ENCODE data around the gene PITPNM3. TPM values are rescaled to one million over a fixed set of nuclear protein-coding genes. Genes with fewer than 3 reads are reported as not detected.

The PITPNM3 gene
- total RNA-seq, 1 donor from 2014 or later, result 1.1 TPM

DNA sequence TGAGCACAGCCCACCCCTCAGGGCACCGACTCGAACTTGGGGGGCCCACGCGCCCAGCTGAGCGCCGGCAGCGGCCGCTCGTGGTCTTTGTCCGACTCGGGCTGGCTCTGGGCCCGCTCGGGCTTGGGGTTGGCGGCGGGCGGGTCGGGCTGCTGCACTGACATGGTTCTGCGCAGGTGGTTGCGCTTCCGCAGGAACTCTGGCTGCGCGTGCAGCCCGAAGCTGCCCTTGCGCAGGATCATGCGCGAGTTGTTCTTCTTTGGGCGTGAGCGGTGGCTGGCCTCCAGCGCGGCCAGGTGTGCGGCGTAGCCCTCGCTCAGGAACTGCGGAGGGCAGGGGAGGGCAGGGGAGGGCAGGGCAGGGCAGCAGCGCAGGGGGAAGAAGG lies 101.0 kb downstream of the PITPNM3 start:
- POLR2A ChIA-PET, result interaction anchor here (0.5 to 1.9 kb wide), 3 partner anchors 12 to 986 kb away, joined by 3 to 5 read pairs (median 4); partner anchors contain the start of genes DHX33 and PIMREG
- intact Hi-C loops (cut with micrococcal nuclease), result loop anchor here (1.0 kb wide), 1 partner anchor 11 kb away; the partner anchor contains the start of gene PIMREG

DNA sequence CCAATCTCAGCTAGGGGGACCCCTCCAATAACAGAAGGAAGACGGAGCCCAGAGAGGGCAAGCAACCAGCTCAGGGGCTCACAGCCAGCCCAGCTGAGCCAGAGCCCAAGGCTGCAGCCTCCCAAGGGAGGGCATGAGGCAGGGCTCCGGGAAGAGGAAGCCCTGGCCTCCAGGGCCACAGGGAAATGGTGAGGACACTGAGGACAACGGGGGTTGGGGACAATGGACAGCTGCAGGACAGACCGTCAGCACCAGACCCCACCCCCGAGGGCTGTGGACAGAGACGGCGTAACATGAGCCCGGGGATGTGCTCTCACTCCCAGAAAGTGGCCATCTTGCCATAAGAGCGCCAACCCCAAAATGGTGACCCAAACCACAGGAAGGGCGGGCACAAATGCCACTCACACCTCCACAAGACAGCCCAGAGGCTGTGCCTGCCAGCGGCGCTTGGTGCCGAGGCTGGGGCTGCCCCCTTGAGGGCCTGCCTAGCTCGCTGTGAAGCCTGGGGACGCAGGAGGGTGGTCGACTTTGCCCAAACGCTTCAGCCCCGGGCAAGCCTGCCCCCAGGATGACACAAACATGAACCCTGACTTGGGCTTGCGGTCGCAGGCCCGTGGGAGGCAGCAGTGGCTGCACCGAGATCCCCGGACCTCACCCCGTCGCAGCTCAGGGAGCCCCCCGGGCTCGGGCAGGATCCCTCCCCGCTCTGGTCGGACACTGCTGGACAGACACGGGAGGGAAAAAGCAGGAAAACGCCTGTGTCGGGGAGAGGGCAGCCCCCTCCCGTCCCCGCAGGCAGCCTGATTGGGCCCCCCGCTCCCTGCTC lies 101.6 kb downstream of the PITPNM3 start:
- DNase-seq (no peak), ATAC-seq (ENCODE audit: low read depth) (no peak)
- intact Hi-C loops (cut with micrococcal nuclease), result loop anchor here (1.0 kb wide), 1 partner anchor 10 kb away; the partner anchor contains the start of gene PIMREG

More for the DNA sequence above, 101.0 kb downstream of the PITPNM3 start:
- H3K4me3 Mint-ChIP-seq, result peak overlapping the region; percentile 36
- DNase-seq (peak; percentile 46), ATAC-seq (ENCODE audit: low read depth) (peak; percentile 96)
- H3K27ac Mint-ChIP-seq, result no peak overlapping the region
- no peaks in the 10 kb centered on the region for H3K36me3 Mint-ChIP-seq (ENCODE audit: low read depth)
- TF ChIP-seq, protein P1, sequence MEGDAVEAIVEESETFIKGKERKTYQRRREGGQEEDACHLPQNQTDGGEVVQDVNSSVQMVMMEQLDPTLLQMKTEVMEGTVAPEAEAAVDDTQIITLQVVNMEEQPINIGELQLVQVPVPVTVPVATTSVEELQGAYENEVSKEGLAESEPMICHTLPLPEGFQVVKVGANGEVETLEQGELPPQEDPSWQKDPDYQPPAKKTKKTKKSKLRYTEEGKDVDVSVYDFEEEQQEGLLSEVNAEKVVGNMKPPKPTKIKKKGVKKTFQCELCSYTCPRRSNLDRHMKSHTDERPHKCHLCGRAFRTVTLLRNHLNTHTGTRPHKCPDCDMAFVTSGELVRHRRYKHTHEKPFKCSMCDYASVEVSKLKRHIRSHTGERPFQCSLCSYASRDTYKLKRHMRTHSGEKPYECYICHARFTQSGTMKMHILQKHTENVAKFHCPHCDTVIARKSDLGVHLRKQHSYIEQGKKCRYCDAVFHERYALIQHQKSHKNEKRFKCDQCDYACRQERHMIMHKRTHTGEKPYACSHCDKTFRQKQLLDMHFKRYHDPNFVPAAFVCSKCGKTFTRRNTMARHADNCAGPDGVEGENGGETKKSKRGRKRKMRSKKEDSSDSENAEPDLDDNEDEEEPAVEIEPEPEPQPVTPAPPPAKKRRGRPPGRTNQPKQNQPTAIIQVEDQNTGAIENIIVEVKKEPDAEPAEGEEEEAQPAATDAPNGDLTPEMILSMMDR (IDR thresholded peaks at IDR 0.05), result no peak
- H3K27me3 Mint-ChIP-seq, result no peaks in the 10 kb centered on the region
- CTCF ChIA-PET, result interaction anchor here (2.8 kb wide), 1 partner anchor 19 kb away, joined by 9 read pairs; no protein-coding TSS in a partner anchor
- peaks cover 35% of the 10 kb centered on the region for H3K4me1 Mint-ChIP-seq
- no peaks in the 10 kb centered on the region for H3K9me3 Mint-ChIP-seq

DNA sequence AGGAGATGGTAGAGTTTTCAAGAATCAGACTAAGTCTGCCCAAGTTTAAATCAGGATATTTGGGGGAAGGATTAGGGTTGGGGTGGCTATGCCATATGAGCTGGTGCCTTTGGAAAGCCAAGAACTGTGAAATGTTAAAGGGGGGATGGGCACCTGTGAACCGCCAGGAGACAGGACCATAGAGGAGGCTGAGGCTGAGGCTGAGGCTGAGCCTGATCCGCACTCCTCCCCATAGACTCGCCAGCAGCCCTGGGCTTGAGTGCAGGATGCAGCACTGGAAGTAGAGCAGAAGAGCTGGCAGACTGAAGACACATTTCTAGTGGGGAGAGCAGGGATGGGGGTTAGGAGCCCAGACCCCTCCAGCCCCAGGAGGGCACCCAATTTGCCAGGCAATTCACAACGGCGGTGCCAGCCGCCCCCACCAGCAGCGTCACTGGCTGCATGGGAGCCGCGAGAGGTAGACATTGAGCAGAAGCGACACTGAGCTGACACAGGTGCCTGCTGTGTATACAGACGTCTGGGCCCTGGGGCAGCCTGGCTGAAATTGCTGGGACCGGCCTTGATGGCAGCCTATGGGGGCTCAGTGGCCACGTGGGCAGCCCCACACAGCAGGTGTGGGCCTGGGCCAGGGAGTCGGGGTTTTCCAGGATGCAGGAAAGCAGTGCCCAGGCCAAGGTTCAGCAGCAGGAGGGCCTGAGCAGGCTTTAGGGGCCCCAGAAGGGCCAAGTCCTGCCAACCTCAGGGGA lies 102.9 kb downstream of the PITPNM3 start:
- Mint-ChIP-seq H3K4me1 (peaks cover 35% of the 10 kb centered on the region), H3K9me3 (no peaks in the 10 kb centered on the region), H3K27me3 (no peaks in the 10 kb centered on the region), H3K27ac (peak overlapping the region; percentile 47), H3K36me3 (ENCODE audit: low read depth) (no peaks in the 10 kb centered on the region), H3K4me3 (no peak overlapping the region)
- DNase-seq, result no peak
- intact Hi-C loops (cut with micrococcal nuclease), result no loop called here
- ChIA-PET CTCF (interaction anchor here (1.5 to 2.8 kb wide), 2 partner anchors 11 to 17 kb away, joined by 4 to 9 read pairs; no protein-coding TSS in a partner anchor), POLR2A (interaction anchor here (1.2 kb wide), 1 partner anchor 8 kb away, joined by 3 read pairs; no protein-coding TSS in a partner anchor)
- TF ChIP-seq, protein P1 (IDR thresholded peaks at IDR 0.05), result no peak
- ATAC-seq (ENCODE audit: low read depth), result no peak

More for the DNA sequence above, 101.6 kb downstream of the PITPNM3 start:
- Mint-ChIP-seq H3K4me3 (no peak overlapping the region), H3K4me1 (peaks cover 35% of the 10 kb centered on the region), H3K36me3 (ENCODE audit: low read depth) (no peaks in the 10 kb centered on the region), H3K27me3 (no peaks in the 10 kb centered on the region), H3K27ac (no peak overlapping the region), H3K9me3 (no peaks in the 10 kb centered on the region)
- CTCF ChIA-PET, result interaction anchor here (1.5 to 2.8 kb wide), 2 partner anchors 12 to 18 kb away, joined by 4 to 9 read pairs; no protein-coding TSS in a partner anchor
- TF ChIP-seq, protein P1 (IDR thresholded peaks at IDR 0.05), result no peak
- POLR2A ChIA-PET, result interaction anchor here (0.7 to 1.9 kb wide), 3 partner anchors 9 to 986 kb away, joined by 3 to 5 read pairs (median 4); partner anchors contain the start of genes DHX33 and PIMREG

DNA sequence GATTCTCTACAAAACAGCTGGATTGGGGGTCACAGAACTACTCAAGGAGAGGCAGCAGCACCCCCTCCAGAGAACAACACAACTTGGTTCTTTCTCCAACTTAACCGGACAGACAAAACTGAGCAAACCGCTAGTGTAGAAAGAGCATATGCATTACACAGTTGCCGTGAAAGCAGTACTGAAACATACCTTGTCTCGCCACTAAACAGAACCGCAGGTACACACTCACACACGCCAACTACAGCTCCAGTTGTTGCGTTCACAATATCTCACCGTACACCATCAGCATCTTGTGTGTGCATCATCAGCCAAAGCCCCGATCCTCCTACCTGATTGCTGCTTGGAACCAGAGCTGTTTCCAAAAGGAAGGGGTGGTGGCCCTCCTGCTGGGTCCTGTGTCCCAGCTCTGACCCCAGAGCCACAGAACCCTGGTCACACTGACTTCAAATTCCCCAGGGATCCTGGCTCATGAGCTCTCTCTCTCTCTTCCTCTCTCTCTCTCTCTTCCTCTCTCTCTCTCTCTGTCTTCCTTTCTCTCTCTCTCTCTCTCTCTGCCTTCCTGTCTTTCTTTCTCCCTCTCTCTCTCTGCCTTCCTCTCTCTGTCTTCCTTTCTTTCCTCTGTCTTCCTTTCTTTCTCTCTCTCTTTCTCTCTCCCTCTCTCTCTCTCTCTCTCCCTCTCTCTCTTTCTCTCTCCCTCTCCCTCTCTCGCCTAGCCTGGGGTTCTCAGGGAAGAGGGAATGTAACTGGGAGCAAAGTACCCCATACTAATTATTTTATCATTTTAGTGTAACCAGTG lies 103.7 kb downstream of the PITPNM3 start:
- Mint-ChIP-seq H3K4me1 (peaks cover 35% of the 10 kb centered on the region), H3K36me3 (ENCODE audit: low read depth) (no peaks in the 10 kb centered on the region), H3K4me3 (no peak overlapping the region), H3K27ac (no peak overlapping the region), H3K27me3 (no peaks in the 10 kb centered on the region), H3K9me3 (no peaks in the 10 kb centered on the region)
- ATAC-seq (ENCODE audit: low read depth), result no peak
- DNase-seq, result no peak
- intact Hi-C loops (cut with micrococcal nuclease), result no loop called here
- CTCF ChIA-PET, result interaction anchor here (2.8 kb wide), 1 partner anchor 16 kb away, joined by 9 read pairs; no protein-coding TSS in a partner anchor
- POLR2A ChIA-PET, result no interaction called here
- TF ChIP-seq, protein P1 (IDR thresholded peaks at IDR 0.05), result no peak
